HepG2 (cell line): Measurements from ENCODE around the gene MAPK11. TPM values are rescaled to one million over a fixed set of nuclear protein-coding genes. Genes with fewer than 3 reads are reported as not detected.
A peak's percentile ranks its signal among the peaks of the same experiment; 100 is the strongest.

Experiments used
- AHDC1 ChIP-seq: sonication (generic); formaldehyde crosslinking; IDR thresholded peaks from 2 replicates; pipeline ENCODE4 v1.5.1; 2020; ENCODE audit warnings: mild to moderate bottlenecking, missing genetic modification reagents, borderline replicate concordance
- DR1 ChIP-seq: sonication (generic); formaldehyde crosslinking; IDR thresholded peaks from 2 replicates; pipeline ENCODE4 v1.8.0; 2021; ENCODE audit warnings: mild to moderate bottlenecking, missing genetic modification reagents, inconsistent platforms
- FOXO4 ChIP-seq: sonication (generic); formaldehyde crosslinking; conservative IDR thresholded peaks from 2 replicates; pipeline ENCODE4 v1.8.1; 2023; ENCODE audit warnings: missing genetic modification reagents
- GZF1 ChIP-seq: sonication (generic); formaldehyde crosslinking; IDR thresholded peaks from 2 replicates; pipeline ENCODE4 v1.5.1; 2020; ENCODE audit warnings: mild to moderate bottlenecking, missing genetic modification reagents
- HMG20B ChIP-seq: conservative IDR thresholded peaks from 2 replicates; pipeline ENCODE4 v1.6.1; 2016; ENCODE audit warnings: missing genetic modification reagents, missing compliant biosample characterization
- KDM2A ChIP-seq: sonication (generic); formaldehyde crosslinking; IDR thresholded peaks from 2 replicates; pipeline ENCODE4 v1.4.0; 2020; ENCODE audit warnings: low read depth, missing genetic modification reagents, borderline replicate concordance
- MYC ChIP-seq: sonication (generic); formaldehyde crosslinking; IDR thresholded peaks from 2 replicates; pipeline ENCODE4 v1.9.0; 2021; ENCODE audit warnings: missing genetic modification reagents, borderline replicate concordance
- NCOA1 ChIP-seq: sonication (generic); formaldehyde crosslinking; IDR thresholded peaks from 2 replicates; pipeline ENCODE4 v1.9.0; 2021; ENCODE audit warnings: missing genetic modification reagents
- PAXIP1 ChIP-seq: sonication (generic); formaldehyde crosslinking; conservative IDR thresholded peaks from 2 replicates; pipeline ENCODE4 v1.4.0; 2020; ENCODE audit warnings: mild to moderate bottlenecking, missing genetic modification reagents, moderate library complexity
- REPIN1 ChIP-seq: sonication (generic); formaldehyde crosslinking; IDR thresholded peaks from 2 replicates; pipeline ENCODE4 v1.8.0; 2022; ENCODE audit warnings: missing genetic modification reagents, low read depth, mild to moderate bottlenecking, borderline replicate concordance
- SP4 ChIP-seq: sonication (generic); formaldehyde crosslinking; IDR thresholded peaks from 2 replicates; pipeline ENCODE4 v1.8.1; 2023; ENCODE audit warnings: mild to moderate bottlenecking, missing genetic modification reagents
- ZBTB33 ChIP-seq: sonication (generic); formaldehyde crosslinking; IDR thresholded peaks from 2 replicates; pipeline ENCODE4 v1.4.0; 2020; ENCODE audit warnings: missing genetic modification reagents
- ZNF205 ChIP-seq: IDR thresholded peaks from 2 replicates; pipeline ENCODE4 v1.6.1; 2018; ENCODE audit warnings: missing biosample characterization, missing genetic modification reagents
- ZNF549 ChIP-seq: sonication (generic); formaldehyde crosslinking; IDR thresholded peaks from 2 replicates; pipeline ENCODE4 v1.5.0; 2020; ENCODE audit warnings: missing genetic modification reagents
- ZNF792 ChIP-seq: IDR thresholded peaks from 2 replicates; pipeline ENCODE4 v1.6.1; 2016
- ZNF83 ChIP-seq: sonication (generic); formaldehyde crosslinking; IDR thresholded peaks from 2 replicates; pipeline ENCODE4 v1.4.0; 2020; ENCODE audit warnings: missing genetic modification reagents, mild to moderate bottlenecking, borderline replicate concordance
- ZNF850 ChIP-seq: sonication (generic); formaldehyde crosslinking; conservative IDR thresholded peaks from 2 replicates; pipeline ENCODE4 v1.9.0; 2021; ENCODE audit warnings: mild to moderate bottlenecking, missing genetic modification reagents
- polyA plus RNA-seq, 8 experiments: library from polyadenylated mRNA; depleted of rRNA in 3 of 8; stranded (reverse) in 7 of 8; unstranded in 1 of 8; fragments of >200 nt; fragmentation: Illumina TruSeq in 4 of 8; extraction: Trizol in 4 of 8; gene quantifications; 2 replicates each; pipeline versions ENCODE4 v1.2.1 to v1.2.3, GENCODE V29; 2011 to 2016; ENCODE audit warnings: low read depth in 4 of 8, missing spikeins in 1 of 8, mixed read lengths in 1 of 8; ENCODE audit not compliant: insufficient read depth in 1 of 8
- total RNA-seq, 5 experiments: library from RNA; depleted of rRNA; stranded (reverse); fragments of >200 nt; fragmentation: Illumina TruSeq; extraction: Trizol; gene quantifications; 2 replicates each; pipeline ENCODE4 v1.2.3, GENCODE V29; 2016; ENCODE audit warnings: low read depth in 1 of 5

MAPK11 gene
- total and polyA plus RNA-seq, 2 of the 13 experiments (the other 11 are each of a cell fraction or from before 2014, with no cell fraction given): 0.15 to 0.17 TPM

- TF ChIP-seq AHDC1 (no peak), ZBTB33 (CRISPR knock-in tag) (0 out of 2 replicates have a peak, but pooled peaks have one; percentile 24), MYC (peak; percentile 35; the same call in 1 of the 2 replicates), FOXO4 (CRISPR knock-in tag) (no peak), ZNF792 (CRISPR knock-in tag) (peak; percentile 81; the same call in 1 of the 2 replicates), ZNF83 (CRISPR knock-in tag) (no peak), NCOA1 (no peak), PAXIP1 (no peak), DR1 (CRISPR knock-in tag) (peak; percentile 31; the same call in 1 of the 2 replicates), ZNF549 (CRISPR knock-in tag) (no peak), ZNF850 (CRISPR knock-in tag) (no peak), GZF1 (CRISPR knock-in tag) (peak; percentile 58; the same call in 1 of the 2 replicates), REPIN1 (CRISPR knock-in tag) (no peak), KDM2A (CRISPR knock-in tag) (peak; percentile 87; the same call in 1 of the 2 replicates), SP4 (peak; percentile 39; the same call in 1 of the 2 replicates), HMG20B (peak; percentile 53; the same call in 1 of the 2 replicates), ZNF205 (CRISPR knock-in tag) (no peak)
Measured at GRCh38 chr22:50270666-50271394, 650 bp upstream of the MAPK11 start (continued).
